Spleen (tissue), 7 donors: Measurements from ENCODE around the gene BTBD1.

Source experiments
- POLR2A ChIP-seq, 3 donors: fragments of 450-650 bp; IDR thresholded peaks; one replicate each; pipeline ENCODE4 v1.5.1; 2017; ENCODE audit warnings: antibody characterized with exemption in 3 of 3, mild to moderate bottlenecking in 1 of 3
- POLR2AphosphoS5 ChIP-seq, 3 donors: sonication (generic); formaldehyde crosslinking; IDR thresholded peaks; one replicate each; pipeline ENCODE4 v1.5.1; 2017; ENCODE audit warnings: antibody characterized with exemption in 3 of 3
- TF ChIP-seq, protein P1 (sequence below), 11 experiments: fragments of 200-600 bp in 7 of 11; fragments of 450-650 bp in 4 of 11; sonication (generic) in 4 of 11; IDR thresholded peaks in 8 of 11; conservative IDR thresholded peaks in 3 of 11; 1 replicate in 7 of 11; 2 replicates in 4 of 11; pipeline versions ENCODE4 v1.4.0 to v1.8.0; 2016 to 2021; ENCODE audit warnings: antibody characterized with exemption in 11 of 11, inconsistent platforms in 4 of 11, mild to moderate bottlenecking in 1 of 11
- donor health status: DM: no; HTN: no; CAD: no; lungs with moderate emphysema.
- donor health status: DM: no; HTN: no; CAD: no.
- donor health status: DM: no; HTN: no; CAD: no.

DNA sequence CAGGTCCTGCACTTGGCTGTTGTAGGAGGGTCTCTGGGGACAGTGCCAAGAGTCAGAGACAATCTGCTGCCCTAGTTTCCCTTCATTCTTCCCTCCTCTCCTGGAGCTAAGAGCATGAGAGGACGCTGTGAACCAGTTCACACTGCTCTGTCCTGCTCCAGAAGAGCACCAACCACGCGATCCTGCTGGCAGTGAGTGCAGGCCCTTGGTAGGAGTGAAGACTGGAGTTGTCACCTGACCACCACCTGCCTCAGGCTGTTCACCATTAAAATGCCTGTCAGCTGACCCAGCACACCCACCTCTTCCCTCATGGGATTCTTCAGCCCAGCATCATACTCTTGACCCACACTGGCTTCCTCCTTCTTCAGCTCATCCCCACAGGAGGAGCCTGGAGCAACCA lies 43.3 kb upstream of the BTBD1 start:
- TF ChIP-seq, protein P1, sequence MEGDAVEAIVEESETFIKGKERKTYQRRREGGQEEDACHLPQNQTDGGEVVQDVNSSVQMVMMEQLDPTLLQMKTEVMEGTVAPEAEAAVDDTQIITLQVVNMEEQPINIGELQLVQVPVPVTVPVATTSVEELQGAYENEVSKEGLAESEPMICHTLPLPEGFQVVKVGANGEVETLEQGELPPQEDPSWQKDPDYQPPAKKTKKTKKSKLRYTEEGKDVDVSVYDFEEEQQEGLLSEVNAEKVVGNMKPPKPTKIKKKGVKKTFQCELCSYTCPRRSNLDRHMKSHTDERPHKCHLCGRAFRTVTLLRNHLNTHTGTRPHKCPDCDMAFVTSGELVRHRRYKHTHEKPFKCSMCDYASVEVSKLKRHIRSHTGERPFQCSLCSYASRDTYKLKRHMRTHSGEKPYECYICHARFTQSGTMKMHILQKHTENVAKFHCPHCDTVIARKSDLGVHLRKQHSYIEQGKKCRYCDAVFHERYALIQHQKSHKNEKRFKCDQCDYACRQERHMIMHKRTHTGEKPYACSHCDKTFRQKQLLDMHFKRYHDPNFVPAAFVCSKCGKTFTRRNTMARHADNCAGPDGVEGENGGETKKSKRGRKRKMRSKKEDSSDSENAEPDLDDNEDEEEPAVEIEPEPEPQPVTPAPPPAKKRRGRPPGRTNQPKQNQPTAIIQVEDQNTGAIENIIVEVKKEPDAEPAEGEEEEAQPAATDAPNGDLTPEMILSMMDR (IDR thresholded peaks at IDR 0.05 in 8 of 11, conservative IDR thresholded peaks at IDR 0.05 in 3 of 11) = no peak
- TF ChIP-seq POLR2A (IDR thresholded peaks at IDR 0.05) (no peak), POLR2AphosphoS5 (IDR thresholded peaks at IDR 0.05) (no peak)
